ENCODE results near the gene NAA25. TPM values are rescaled to one million over a fixed set of nuclear protein-coding genes. Genes with fewer than 3 reads are reported as not detected.
"Not testable (repeated sequence)": the region's sequence is repeated elsewhere in the genome, so short reads cannot be mapped to it uniquely, and the experiment has no call there.

Gene NAA25
- polyA plus RNA-seq, 5 donors = 18.8 to 32.2 (median 25.2) TPM

DNA sequence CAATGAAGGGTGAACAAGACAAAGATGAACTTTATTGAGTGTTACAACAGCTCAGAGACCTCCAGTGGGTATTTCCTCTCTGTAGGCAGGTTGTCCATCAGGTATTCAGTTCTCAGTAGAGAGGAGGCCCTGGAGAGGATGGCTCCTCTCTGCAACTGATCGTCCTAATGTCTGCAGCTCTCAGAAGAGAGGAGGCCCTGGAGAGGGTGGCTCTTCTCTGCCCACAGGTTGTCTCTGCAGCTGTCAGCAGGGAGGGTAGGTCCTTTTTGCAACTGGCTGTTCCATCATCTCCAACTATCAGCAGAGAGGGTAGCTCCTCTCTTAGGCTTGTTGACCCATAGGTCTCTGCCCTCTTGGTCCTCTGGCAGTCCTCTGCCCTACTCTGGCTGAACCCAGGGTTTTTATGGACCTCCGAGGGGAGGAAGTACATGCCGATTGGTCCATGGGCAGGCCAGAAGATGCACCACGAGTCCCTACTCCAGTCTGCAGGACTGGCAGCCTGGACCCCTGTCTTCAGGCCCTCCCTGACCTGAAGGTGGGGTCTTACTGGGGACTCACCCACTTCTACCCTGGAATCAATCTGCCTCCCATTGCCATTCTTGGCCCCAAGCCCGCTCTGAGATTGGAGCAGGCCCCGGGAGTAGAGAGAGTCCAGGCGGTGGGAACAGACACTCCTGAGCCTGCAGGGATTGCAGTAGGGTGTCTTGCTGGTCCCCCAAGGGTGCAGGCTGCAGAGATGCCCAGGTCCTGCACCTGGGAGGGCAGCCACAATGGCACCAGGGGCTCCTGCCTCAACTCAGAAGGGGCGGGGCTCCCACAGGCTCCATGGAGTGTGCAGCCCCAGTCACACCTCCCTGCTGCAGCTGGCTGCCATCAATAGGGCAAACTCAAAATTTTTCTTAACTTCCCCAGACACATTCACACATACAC lies 97.9 kb downstream of the NAA25 start:
- DNase-seq = no peak

DNA sequence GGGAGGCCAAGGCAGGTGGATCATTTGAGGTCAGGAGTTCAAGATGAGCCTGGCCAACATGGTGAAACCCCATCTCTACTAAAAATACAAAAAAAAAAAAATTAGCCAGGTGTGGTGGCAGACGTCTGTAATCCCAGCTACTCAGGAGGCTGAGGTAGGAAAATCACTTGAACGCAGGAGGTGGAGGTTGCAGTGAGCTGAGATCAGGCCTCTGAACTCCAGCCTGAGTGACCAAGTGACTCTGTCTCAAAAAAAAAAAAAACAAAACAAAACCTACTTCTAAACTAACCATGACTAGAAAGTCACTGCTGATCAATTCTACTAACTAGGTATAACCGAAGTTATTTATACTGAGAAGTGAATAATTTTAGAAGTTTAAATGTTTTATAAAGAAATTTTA lies 99.0 kb downstream of the NAA25 start:
- not testable (repeated sequence) for DNase-seq

DNA sequence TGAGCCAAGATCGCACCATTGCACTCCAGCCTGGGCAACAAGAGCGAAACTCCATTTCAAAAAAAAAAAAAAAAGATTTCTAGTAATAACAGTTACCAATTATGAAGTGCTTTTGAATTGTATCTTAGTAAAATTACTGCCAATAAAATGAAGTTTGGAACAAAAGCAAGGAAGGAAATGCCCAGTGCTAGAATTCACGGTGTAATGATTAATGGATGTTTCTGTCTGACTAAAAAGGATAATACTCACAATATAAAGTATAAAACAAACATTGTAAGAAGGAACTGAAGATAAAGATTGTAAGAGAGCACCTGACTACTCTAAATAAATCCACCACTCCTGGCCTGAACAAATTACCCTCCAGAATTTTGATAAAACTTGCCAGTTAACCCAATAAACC lies 99.7 kb downstream of the NAA25 start:
- no peak for DNase-seq

- no peak for DNase-seq
These were observed 100.6 kb downstream of the NAA25 start for GRCh38 chr12:112007945-112008344.

GRCh38 chr12:112005419-112006395 lies 102.9 kb downstream of the NAA25 start:
- no peak for DNase-seq

- no peak for DNase-seq
These were observed 104.5 kb downstream of the NAA25 start for GRCh38 chr12:112004041-112004440.

DNA sequence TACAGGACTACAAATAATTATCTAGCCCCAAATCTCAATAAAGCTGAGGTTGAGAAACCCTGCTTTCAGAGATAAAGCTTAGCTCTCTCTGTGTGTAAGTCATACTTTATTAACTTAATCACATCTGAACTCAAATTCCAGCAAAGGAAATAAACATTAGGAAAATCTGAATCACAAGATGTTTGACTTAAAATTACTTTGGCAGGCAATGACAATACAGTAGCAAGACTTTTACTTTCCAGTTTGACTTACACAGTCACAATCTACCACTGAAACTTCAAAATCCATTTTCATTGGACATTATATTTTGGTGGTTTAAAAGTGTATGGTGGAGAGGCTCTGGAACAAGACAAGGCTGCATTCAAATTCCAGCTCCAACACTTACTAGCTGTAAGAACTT lies 107.0 kb downstream of the NAA25 start:
- no peak for DNase-seq

- DNase-seq = no peak
These were observed 107.8 kb downstream of the NAA25 start for GRCh38 chr12:112000820-112001219.

DNA sequence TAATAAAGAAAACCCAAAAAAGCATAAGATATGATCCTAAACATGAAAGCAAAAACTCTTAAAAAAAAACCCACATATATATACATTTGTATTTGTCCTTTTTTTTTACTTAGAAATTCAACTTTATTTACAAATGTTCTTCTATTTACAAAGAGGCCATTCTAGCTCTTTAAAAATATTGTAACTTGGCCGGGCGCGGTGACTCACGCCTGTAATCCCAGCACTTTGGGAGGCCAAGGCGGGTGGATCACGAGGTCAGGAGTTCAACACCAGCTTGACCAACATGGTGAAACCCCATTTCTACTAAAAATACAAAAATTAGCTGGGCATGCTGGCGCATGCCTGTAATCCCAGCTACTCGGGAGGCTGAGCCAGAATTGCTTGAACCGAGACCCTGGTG lies 109.5 kb downstream of the NAA25 start:
- DNase-seq = not testable (repeated sequence)

GRCh38 chr12:111998015-111998414 lies 110.6 kb downstream of the NAA25 start:
- DNase-seq = no peak

DNA sequence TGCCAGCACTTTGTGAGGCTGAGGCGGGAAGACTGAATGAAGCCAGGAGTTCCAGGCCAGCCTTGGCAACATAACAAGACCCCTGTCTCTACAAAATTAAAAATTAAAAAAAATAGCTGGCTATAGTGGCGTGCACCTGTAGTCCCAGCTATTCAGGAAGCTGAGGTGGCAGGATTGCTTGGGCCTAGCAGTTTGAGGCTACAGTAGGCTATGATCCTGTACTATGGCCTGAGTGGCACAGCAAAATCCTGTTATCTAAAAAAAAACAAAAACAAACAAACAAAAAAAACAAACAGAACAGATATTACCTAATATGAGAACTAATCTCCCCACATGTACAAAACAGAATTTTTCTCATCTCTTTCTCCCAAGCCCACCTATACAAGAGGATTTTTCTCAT lies 111.3 kb downstream of the NAA25 start:
- DNase-seq = no peak

GRCh38 chr12:111995782-111996480 lies 112.7 kb downstream of the NAA25 start:
- no peak for DNase-seq

DNA sequence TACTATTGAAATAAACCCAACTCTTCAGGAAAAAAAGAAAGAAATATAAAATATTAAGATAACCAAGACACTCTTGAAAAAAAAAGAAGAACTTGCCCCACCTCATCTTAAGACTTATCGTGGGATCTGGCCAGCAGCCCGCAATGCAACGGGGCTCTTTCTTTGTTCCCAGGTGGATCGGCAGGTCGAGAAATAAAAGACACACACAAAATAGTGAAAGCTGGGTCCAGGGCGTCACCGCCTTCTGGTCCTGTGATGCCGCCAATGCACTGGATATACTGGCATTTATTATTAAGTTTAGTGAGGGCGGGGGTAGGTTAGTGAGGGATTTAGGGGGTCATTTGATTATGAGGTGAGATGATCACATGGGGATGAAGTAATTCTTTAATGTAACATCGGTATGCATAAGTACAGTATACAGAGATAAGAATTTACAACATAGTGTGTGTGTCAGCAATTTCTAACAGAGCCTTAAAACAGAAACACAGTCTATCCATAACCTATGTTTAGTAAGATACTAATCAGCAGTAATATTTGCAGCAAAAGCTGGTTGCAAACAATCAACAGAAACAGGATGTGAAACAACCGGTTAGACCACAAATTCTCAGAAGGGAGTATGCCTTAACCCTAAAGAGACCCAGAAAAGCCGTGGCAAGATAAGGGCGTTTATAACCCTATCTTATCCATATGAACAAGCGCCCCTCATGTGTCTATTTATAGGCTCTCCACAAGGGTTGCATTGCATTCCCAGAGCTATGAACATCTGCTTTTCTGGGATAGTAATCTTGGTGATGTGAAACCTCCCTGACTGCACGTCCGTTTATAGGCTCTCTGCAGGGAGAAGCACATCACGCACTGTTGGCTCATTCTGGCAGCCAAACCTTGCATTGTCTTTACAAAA lies 114.1 kb downstream of the NAA25 start:
- DNase-seq = not testable (repeated sequence)

DNA sequence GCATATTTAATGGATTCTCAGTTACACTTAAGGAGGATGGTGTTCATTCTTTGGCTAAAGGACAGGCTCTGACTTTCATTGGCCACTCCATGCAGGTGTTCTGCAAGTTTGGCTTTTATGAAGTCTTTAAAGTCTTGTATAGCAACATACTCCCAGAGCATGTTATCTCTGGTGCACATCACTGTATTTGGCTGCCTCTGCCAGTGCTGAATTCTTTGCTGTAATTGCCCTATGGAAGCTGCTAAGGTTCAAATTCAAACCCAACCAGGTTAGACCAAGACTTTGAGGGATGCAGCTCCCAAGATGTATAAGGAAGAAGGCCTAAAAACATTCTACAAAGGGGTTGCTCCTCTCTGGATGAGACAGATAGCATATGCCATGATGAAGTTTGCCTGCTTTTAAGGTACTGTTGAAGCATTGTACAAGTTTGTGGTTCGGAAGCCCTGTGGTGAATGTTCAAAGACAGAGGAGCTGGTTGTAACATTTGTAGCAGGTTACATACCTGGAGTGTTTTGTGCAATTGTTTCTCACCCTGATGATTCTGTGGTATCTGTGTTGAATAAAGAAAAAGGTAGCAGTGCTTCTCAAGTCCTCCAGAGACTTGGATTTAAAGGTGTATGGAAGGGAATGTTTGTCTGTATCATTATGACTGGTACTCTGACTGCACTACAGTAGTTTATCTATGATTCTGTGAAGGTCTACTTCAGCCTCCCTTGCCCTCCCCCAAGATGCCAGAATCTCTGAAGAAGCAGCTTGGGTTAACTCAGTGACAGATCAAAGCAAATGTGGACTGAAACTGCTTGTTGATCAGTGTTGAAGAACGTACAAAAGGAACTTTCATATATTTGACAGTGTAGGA lies 115.1 kb downstream of the NAA25 start:
- no peak for DNase-seq

DNA sequence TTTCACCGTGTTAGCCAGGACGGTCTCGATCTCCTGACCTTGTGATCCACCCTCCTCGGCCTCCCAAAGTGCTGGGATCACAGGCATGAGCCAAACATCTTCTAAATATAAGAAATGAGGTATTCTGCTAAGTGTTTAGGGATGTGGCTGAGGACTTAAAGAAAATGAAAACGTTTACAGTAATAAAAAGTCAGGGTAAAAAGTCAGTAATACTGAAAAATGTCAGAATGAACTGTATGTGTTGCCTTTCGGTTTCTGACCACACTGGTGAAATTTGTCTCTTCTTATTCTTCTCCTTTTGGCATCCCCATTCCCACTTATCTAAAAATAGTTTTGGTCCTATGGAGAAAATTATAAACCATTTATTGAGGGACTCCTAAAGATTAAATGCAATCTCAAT lies 116.1 kb downstream of the NAA25 start:
- DNase-seq = no peak

DNA sequence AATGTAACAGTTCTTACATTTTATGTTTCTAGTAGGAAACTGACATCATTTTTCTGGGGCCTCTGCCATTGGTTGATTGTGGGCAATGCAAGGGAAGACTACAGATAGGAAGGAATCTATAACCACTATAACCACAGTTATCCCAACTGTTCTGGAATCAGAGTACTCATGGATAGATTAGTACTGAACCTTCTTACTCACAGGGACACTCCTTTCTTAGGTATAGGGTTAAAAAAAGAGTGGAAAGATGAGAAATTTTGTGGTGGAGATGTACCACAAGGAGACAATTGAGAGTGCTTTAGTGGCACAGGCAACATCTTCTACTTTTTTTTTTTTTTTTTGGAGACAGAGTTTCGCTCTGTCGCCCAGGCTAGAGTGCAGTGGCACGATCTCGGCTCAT lies 116.6 kb downstream of the NAA25 start:
- DNase-seq = no peak

- no peak for DNase-seq
These were observed 117.0 kb downstream of the NAA25 start for GRCh38 chr12:111991535-111991934.

- no peak for DNase-seq
These were observed 123.8 kb downstream of the NAA25 start for GRCh38 chr12:111984820-111985219.

- no peak for DNase-seq
These were observed 126.6 kb downstream of the NAA25 start for GRCh38 chr12:111981987-111982386.

DNA sequence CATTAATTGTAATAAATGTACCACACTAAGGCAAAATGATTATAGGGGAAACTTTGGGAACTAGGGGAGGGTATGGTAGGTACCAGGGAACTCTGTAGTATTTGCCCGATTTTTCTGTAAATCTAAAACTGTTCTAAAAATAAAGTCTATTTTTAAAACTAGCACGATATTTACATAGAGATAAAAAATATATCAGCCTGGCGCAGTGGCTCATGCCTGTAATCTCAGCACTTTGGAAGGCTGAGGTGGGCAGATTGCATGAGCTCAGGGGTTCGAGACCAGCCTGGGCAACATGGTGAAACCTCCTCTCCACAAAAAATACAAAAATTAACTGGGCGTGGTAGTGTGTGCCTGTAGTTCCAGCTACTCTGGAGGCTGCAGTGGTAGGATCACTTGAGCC lies 128.0 kb downstream of the NAA25 start:
- no peak for DNase-seq
